GM04504 (cell line): ENCODE data around the gene CLNK.
"Not testable (repeated sequence)": the region's sequence is repeated elsewhere in the genome, so short reads cannot be mapped to it uniquely, and the experiment has no call there.

ENCODE experiments used
- DNase-seq: peaks from one replicate; pipeline ENCODE4 v3.0.0-alpha.2; 2012; ENCODE audit warnings: low read depth

Gene CLNK

DNA sequence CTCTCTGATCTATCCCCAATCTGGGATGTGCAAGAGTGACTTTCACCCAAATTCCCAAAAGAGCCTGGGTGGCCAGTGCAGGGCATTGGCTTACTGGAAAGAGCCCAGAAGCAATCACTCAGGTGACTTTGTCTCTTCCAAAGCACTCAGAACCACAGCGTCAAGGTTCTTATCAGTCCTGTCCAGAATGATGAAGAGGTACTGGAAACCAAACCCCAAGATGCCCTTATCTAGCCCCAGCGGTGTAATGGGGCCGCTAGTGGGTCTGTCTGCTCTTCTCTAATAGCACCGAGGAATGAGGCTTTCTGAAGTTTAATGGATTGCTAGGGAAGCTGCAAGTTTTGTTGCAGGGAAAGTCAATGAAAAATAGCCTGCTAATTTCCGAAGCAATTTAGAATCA lies 21.6 kb downstream of the CLNK start:
- no peak for DNase-seq

DNA sequence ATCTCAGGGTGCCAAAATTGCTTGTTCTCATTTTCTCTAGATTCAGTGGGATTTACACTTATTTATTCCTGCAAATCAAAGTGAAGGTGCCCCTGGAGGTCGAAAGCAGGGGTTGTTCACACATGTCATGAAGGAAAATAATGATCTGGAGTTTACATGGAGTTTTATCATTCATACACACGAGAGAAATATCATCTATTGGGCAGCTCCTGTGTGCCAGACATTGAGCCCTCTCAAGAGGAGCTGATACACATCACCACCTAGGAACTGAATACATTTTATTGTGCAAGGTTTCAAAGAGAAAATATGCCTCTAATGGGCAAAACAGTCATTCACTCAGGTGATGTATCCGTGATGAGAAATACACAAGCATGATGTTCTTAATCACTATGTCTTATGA lies 23.5 kb downstream of the CLNK start:
- no peak for DNase-seq

- no peak for DNase-seq
These were observed 25.3 kb downstream of the CLNK start for GRCh38 chr4:10659251-10659650.

DNA sequence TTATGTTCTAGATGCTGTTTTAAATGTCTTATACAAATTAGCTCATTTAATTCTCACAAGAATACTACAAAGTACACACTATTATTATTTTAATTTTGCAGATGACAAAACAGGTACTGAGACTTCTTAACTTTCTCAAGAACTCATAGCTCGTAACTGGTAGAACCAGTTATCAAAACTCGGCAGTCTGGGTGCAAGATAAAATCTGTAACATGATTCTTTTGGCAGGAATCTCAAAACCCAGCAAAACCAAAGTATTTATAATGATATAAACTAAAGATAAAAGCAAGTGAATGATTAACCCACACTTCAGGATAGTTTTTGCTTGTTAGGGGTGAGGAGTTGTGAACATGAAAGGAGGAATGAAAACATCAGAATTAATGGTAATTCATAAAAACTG lies 27.6 kb downstream of the CLNK start:
- DNase-seq = no peak

DNA sequence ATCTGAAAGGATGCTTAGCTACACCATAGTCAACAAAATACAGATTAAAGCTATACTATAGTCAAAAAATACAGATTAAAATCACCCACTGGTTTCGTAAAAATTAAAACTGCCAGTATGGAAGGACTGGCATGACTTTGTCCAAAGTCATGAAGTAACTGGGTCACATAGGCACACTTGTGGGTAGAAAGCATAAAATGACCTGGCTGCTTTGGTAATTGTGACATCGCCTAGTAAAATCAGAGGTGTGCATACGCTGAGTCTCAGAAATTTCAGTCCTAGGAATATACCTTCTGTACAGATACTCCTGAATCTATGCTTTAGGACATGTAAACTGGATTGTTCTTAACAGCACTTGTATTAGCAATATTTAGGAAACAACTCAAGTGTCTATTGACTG lies 28.1 kb downstream of the CLNK start:
- no peak for DNase-seq

DNA sequence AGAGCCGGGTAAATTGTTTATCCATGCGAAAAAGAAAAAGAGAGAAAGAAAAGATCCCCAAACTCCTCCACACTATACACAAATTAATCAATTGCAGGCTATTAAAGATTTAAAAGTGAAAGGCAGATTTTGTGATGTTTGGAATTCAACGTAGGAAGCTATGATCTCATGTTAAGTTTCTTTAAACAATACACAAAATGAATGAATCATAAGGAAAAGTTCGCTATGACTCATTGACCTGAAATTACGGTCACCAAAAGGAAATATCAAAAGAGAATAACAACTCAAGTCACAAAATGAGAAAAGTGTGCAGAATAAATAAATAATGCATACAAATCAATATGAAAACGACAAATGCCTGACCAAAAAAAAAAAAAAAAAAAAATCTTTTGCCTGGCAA lies 28.6 kb downstream of the CLNK start:
- no peak for DNase-seq

DNA sequence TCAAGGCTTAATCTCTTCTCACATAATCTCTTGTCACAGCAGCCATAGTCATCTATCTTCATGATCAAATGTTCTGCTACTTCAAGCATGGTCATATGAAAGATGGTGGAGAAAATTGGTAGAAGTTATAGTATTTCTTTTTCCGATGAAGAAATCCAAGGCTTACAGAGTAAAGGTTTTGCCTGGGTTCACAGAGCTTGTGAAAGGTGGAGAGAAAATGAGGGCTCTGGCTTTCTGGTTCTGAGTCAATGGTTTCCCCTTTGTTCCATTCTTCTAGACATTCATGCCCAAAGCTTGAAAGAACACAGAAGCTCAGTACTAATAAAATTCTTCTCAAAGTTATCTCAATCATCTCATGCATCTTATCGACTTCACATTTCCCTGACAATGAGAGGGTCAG lies 36.1 kb downstream of the CLNK start:
- no peak for DNase-seq

DNA sequence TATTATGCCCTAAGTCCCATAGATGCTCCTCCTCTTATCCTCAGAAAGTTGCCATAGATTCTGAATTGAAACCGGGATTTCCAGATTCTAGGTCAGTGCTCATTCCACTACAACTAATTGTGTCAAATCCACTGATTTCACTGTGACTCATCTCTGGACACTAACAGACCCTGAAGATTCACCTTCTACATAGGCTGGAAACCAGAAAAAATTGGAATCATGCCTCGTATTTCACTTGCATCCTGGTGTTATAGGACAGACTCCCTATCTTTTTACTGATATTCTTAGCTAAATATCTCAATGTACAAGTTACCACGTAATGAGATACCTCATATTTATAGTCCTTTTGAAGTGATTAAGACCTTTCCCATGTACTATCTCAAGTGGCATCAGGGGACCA lies 36.7 kb downstream of the CLNK start:
- no peak for DNase-seq

- no peak for DNase-seq
These were observed 40.8 kb downstream of the CLNK start for GRCh38 chr4:10643600-10644425.

DNA sequence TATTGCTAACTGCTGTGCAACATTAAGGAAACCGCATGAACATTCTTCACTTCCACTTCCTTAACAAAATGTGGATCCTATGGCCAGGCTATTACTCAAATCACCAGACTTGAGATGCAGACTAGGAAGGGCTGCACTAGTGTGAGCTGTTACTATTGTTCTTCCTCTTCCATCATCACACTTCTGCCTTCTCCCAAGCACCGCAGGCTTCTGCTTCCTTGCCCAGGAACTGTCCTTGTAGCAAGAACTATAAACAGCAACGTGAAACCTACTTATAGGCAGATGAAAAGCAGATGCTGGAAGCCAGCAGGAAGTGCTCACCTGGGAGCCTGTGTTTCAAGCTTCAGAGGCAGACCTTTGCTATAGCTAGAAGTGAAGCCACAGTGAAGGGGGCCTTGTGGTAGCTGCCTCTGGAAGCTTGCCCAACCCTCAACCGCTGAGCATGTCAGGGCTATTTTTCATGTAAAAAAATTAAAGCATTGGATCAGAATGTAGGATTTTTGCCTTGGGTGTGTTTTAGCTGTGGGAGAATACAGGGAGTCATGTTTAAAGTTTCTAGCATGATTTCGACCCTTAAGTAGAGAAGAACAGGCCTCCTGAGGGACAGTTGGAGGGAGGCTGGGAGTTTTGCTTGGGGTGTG lies 43.9 kb downstream of the CLNK start:
- no peak for DNase-seq

- no peak for DNase-seq
These were observed 44.9 kb downstream of the CLNK start for GRCh38 chr4:10639664-10640063.

GRCh38 chr4:10639100-10639499 lies 45.5 kb downstream of the CLNK start:
- no peak for DNase-seq

DNA sequence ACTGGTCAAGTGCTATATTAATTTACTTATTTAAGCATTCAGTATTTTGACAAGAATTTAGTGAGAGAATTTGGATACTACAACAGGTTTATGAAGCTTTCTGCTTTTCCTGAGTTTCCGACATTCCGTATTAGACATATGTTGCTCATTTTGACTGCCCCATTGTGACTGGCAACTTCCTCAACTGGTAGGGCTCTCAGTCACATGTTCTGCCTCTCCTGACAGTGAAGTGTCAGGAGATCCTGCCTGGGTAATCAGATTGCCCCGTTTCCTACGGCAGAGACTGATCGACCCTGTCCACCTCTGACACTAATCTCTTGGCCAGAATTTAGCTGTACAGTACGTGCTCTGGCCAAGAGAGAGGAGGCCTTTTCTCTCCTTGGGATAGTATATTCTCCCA lies 49.5 kb downstream of the CLNK start:
- no peak for DNase-seq

DNA sequence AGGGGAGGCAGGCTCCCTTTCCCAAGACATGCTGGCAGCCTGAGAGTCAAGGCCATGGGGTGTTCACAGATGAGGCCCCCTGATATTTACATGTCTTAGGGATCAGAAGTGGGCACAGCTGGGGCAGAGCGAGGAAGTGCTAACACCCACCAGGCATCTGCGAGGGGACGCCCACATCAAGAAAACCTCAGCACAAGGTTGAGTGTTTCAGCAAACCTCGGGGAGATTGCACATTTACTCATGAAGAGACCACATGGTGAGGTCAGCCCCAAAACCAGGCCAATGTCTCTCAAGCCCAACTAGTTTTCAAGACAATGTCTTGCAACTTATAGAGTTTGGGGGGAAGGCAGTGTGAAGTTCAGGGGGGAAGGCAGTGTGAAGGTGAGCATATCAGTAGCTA lies 55.2 kb downstream of the CLNK start:
- no peak for DNase-seq

GRCh38 chr4:10625131-10625530 lies 59.4 kb downstream of the CLNK start:
- no peak for DNase-seq

- DNase-seq = no peak
These were observed 60.7 kb downstream of the CLNK start for GRCh38 chr4:10623862-10624261.

DNA sequence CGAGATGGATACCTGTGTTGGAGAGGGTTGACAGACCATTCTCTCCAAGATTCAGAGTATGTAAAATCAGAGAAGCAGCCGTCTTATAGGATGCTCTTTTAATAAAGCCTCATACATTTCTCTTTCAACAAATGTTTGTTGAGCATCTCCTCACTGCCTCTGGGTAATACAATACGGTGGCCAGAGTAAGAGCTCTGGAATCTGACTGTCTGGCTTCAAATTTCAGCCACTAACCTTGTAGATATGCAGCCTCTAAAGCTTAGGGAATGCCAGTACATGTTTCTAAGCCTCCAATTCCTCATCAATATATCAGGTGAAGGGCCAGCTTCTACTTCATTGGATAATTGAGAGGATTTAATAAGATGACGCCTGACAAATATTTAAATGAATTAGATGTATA lies 61.3 kb downstream of the CLNK start:
- no peak for DNase-seq

DNA sequence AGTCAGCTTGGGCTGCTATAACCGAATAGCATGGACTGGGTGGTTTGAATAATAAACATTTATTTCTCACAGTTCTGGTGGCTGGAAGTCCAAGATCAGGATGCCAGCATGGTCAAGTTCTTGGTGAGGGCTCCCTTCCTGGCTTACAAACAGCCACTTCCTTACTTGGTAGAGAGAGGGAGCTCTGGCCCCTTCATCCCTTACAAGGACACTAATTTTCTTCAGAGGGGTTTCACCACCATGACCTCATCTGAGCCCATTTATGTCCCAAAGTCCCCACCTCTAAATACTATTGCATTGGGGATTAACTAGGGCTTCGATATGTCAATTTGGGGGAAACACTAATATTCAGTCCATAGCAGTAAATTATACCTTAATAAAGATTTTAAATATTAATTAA lies 61.8 kb downstream of the CLNK start:
- DNase-seq = no peak

DNA sequence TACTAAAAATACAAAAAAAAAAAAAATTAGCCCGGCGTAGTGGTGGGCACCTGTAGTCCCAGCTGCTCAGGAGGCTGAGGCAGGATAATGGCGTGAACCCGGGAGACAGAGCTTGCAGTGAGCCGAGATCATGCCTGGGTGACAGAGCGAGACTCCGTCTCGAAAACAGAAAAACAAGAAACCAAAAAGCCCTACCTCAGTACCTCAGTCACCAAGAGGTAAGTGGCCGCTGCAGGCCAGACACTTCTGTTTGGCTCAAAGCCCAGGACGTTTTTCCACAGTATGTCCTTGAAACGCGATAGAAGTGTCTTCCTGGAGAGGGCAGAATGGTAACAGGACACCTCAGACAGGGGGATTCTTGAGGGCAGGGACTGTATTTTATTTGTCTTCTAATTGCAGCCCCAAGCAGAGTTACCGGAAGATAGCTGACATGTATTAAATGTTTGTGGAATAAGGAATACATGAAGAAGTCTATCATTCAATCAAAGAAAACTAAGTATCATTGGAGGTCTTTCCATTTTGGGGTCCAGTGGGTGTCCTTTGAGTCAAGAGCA lies 63.6 kb downstream of the CLNK start:
- no peak for DNase-seq

DNA sequence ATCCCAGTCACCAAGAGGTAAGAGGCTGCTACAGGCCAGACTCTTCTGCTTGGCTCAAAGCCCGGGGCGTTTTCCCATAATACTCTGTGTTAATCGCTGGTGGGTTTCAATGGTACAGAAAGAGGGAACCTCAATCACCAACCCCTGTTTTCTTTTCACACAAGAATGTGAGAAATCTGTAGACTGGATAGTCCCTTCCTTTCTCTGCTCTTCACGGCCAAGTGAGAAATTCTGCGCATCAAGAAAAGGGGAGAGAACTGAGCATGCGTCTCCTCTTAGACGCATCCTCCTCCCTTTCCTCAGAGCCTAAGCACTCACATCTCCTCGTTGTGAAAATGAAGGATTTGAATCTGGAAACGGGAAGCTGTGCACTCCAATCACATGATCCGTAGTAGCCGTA lies 64.7 kb downstream of the CLNK start:
- no peak for DNase-seq

DNA sequence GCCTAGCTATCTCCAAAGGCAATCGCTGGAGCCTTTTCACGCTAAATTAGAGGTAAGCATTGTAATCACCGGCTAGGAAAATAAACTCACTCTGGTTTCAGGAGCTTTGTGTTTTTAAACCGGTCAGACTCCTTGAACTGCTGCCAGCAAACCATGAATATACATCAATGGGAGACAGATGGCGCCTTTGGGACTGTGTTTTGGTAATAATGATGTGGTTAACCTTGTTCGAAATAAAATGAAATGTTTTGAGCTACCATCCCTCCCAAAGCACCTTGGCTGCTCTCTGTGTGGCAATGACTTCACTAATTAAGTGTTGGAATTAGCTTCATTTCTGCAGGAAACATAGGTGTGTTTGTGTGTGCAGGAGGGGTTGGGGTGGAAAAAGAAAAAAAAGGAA lies 65.3 kb downstream of the CLNK start:
- no peak for DNase-seq

- not testable (repeated sequence) for DNase-seq
These were observed 69.6 kb downstream of the CLNK start for GRCh38 chr4:10614926-10615325.

GRCh38 chr4:10613926-10614478 lies 70.6 kb downstream of the CLNK start:
- DNase-seq = no peak
